Keratinocyte (primary cell): ENCODE results near the gene SERGEF. TPM values are rescaled to one million over a fixed set of nuclear protein-coding genes. Genes with fewer than 3 reads are reported as not detected.

ENCODE experiments used
- DNase-seq: peaks from one replicate; pipeline ENCODE4 v3.0.0-alpha.2; 2011; ENCODE audit warnings: low read depth, missing footprints, low spot score
- FAIRE-seq: peaks from 2 replicates; lab custom pipeline; 2011; peaks lifted over from hg19 to GRCh38; lab: Jason Lieb, UNC
- H2AFZ ChIP-seq: 2 replicates; pipeline ENCODE4 v1.6.0; 2012; ENCODE audit warnings: low read length, control low read depth, inconsistent platforms; ENCODE audit not compliant: control insufficient read depth
- H3K27ac ChIP-seq: 2 replicates; pipeline ENCODE4 v1.5.1; 2011; ENCODE audit warnings: low read length; ENCODE audit not compliant: control insufficient read depth, insufficient read depth
- H3K27me3 ChIP-seq: 3 replicates; pipeline ENCODE4 v1.6.0; 2011; ENCODE audit warnings: low read length; ENCODE audit not compliant: control insufficient read depth, insufficient read depth; ENCODE audit errors: extremely low read depth
- H3K36me3 ChIP-seq, 2 experiments: 2 replicates in 1 of 2; 3 replicates in 1 of 2; pipeline ENCODE4 v1.5.1; 2011; ENCODE audit warnings: low read length in 2 of 2, mild to moderate bottlenecking in 1 of 2; ENCODE audit not compliant: control insufficient read depth in 2 of 2, insufficient read depth in 2 of 2; ENCODE audit errors: extremely low read depth in 1 of 2
- H3K4me1 ChIP-seq: 3 replicates; pipeline ENCODE4 v1.5.1; 2011; ENCODE audit warnings: low read length; ENCODE audit not compliant: control insufficient read depth, insufficient read depth; ENCODE audit errors: extremely low read depth
- H3K4me2 ChIP-seq: 3 replicates; pipeline ENCODE4 v1.6.0; 2011; ENCODE audit warnings: low read depth, low read length; ENCODE audit not compliant: control insufficient read depth, insufficient read depth; ENCODE audit errors: extremely low read depth
- H3K4me3 ChIP-seq, 3 experiments: fragments of 200-600 bp in 1 of 3; sonication (generic) in 1 of 3; 2 replicates in 2 of 3; 3 replicates in 1 of 3; pipeline ENCODE4 v1.5.1; 2011 to 2016; ENCODE audit warnings: low read length in 3 of 3, mild to moderate bottlenecking in 3 of 3, control low read depth in 2 of 3, inconsistent platforms in 1 of 3, low read depth in 1 of 3, mixed read lengths in 1 of 3, mixed run types in 1 of 3, moderate library complexity in 1 of 3; ENCODE audit not compliant: control insufficient read depth in 2 of 3, insufficient read depth in 2 of 3; ENCODE audit errors: extremely low read depth in 1 of 3
- H3K79me2 ChIP-seq: 2 replicates; pipeline ENCODE4 v1.6.0; 2012; ENCODE audit warnings: low read length; ENCODE audit not compliant: control insufficient read depth, insufficient read depth
- H3K9ac ChIP-seq: 3 replicates; pipeline ENCODE4 v1.6.0; 2011; ENCODE audit warnings: low read length; ENCODE audit not compliant: control insufficient read depth, insufficient read depth; ENCODE audit errors: extremely low read depth
- H3K9me1 ChIP-seq: 3 replicates; pipeline ENCODE4 v1.6.0; 2011; ENCODE audit warnings: low read length; ENCODE audit not compliant: control insufficient read depth, insufficient read depth; ENCODE audit errors: extremely low read depth
- H3K9me3 ChIP-seq: 2 replicates; pipeline ENCODE4 v1.5.1; 2012; ENCODE audit warnings: low read depth, low read length; ENCODE audit not compliant: control insufficient read depth
- H4K20me1 ChIP-seq: 3 replicates; pipeline ENCODE4 v1.6.0; 2011; ENCODE audit warnings: low read length; ENCODE audit not compliant: control insufficient read depth, insufficient read depth; ENCODE audit errors: extremely low read depth
- EZH2 ChIP-seq: IDR thresholded peaks from one replicate; pipeline ENCODE4 v1.6.1; 2012; ENCODE audit warnings: inconsistent platforms, mild to moderate bottlenecking, low read length, moderate library complexity
- dilution Hi-C: fragments of 300-500 bp; cut with MboI; formaldehyde crosslinking; loops from one replicate; pipeline ENCODE4 v1.7.0; 2020; ENCODE audit warnings: low sequenced_read_pairs; ENCODE audit not compliant: extremely low pct_ligation_motif_present
- polyA plus RNA-seq, 5 experiments: library from polyadenylated mRNA; depleted of rRNA in 3 of 5; stranded (reverse) in 3 of 5; stranded (forward) in 1 of 5; unstranded in 1 of 5; fragments of >200 nt; gene quantifications; 1 replicate in 1 of 5; 2 replicates in 3 of 5; 3 replicates in 1 of 5; pipeline versions ENCODE4 v1.2.1 to v1.2.3, GENCODE V29; 2011 to 2012; ENCODE audit warnings: missing spikeins in 2 of 5, low read depth in 1 of 5, low replicate concordance in 1 of 5
- TF ChIP-seq, protein P1 (sequence below), 3 experiments: IDR thresholded peaks in 1 of 3; conservative IDR thresholded peaks in 1 of 3; optimal IDR thresholded peaks in 1 of 3; 2 replicates in 2 of 3; 3 replicates in 1 of 3; pipeline versions ENCODE3 to v1.5.1; 2011; ENCODE audit warnings: low read length in 3 of 3, mild to moderate bottlenecking in 3 of 3, moderate library complexity in 2 of 3, control low read depth in 1 of 3, inconsistent platforms in 1 of 3; ENCODE audit not compliant: insufficient read depth in 2 of 3; ENCODE audit errors: extremely low read depth in 1 of 3

Gene SERGEF
- polyA plus RNA-seq, 1 donor (not counting 4 experiments of a cell fraction or from before 2014, with no cell fraction given), result 15.6 TPM

DNA sequence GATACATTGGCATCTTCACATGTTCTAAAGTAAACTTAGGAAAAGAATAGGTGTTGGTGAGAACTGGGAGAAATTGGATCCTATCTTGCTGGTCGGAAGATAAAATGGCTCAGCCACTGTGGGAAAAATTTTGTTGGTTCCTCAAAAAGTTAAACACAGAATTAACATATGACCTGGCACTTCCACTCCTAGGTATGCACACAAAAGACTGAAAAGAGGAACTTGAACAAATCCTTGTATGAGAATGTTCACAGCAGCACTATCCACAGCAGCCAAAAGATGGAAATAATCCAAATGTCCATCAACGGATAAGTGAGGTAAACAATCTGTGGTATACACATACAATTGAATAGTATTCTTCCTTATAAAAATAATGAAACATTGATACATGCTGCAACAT is 38.0 kb upstream of the SERGEF start:
- dilution Hi-C loops, result no loop called here
- no peak for FAIRE-seq

DNA sequence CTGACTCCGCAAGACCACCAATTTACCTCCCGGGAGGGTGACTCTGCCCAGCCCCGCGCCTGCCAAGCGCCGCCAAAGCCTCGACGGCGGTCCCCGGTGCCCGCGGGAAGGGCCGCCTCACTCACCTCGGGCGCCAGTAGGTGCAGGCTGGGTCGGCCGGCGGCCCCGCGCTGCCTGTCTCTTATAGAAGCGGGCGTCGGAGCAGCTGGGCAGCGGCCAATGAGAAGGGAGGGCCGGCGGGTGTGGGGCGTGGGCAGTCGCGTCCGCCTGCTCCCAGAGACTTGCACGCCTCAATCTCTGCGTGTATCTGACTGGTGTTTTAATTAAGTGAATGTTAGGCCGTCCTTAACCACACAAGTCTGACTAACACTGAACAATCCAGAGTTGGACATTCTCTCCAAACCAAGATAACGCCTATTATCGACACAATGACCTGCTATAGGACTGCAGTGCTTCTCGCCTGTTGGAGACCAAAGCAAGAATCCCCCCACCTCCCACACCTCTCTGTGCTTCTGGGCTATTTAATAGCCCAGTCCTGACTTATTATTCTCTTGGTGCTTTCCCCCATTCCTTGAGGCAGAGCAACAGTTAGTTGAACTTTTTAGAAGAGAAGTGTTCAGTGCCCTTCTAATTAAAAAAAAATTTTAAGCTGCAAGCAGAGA is 33.4 kb upstream of the SERGEF start, which contains the start of gene TPH1:
Gene TPH1, minus strand, starts transcription at position 154 of the 662 bp plus-strand sequence. CDS start 5,507 bp downstream, outside the sequence.
- no peaks in the 10 kb centered on the region for H3K36me3 ChIP-seq
- peaks cover 26% of the 10 kb centered on the region for H3K27me3 ChIP-seq
- FAIRE-seq (peak; percentile 5), DNase-seq (no peak)
- H3K9ac ChIP-seq, result no peak within 1 kb of the TSS
- dilution Hi-C loops, result no loop called here
- H3K4me1 ChIP-seq, result no peaks in the 10 kb centered on the region
- H3K4me2 ChIP-seq, result peak within 1 kb of the TSS; percentile 61
- H3K9me3 ChIP-seq, result no peaks in the 10 kb centered on the region
- no peaks in the 10 kb centered on the region for H3K79me2 ChIP-seq
- no peak within 1 kb of the TSS for H3K27ac ChIP-seq
- peak within 1 kb of the TSS; percentile 24 for H2AFZ ChIP-seq
- no peaks in the 10 kb centered on the region for H3K9me1 ChIP-seq
- H4K20me1 ChIP-seq, result no peaks in the 10 kb centered on the region
- H3K4me3 ChIP-seq, result no peak within 1 kb of the TSS
- TF ChIP-seq, protein P1, sequence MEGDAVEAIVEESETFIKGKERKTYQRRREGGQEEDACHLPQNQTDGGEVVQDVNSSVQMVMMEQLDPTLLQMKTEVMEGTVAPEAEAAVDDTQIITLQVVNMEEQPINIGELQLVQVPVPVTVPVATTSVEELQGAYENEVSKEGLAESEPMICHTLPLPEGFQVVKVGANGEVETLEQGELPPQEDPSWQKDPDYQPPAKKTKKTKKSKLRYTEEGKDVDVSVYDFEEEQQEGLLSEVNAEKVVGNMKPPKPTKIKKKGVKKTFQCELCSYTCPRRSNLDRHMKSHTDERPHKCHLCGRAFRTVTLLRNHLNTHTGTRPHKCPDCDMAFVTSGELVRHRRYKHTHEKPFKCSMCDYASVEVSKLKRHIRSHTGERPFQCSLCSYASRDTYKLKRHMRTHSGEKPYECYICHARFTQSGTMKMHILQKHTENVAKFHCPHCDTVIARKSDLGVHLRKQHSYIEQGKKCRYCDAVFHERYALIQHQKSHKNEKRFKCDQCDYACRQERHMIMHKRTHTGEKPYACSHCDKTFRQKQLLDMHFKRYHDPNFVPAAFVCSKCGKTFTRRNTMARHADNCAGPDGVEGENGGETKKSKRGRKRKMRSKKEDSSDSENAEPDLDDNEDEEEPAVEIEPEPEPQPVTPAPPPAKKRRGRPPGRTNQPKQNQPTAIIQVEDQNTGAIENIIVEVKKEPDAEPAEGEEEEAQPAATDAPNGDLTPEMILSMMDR (optimal IDR thresholded peaks at IDR 0.05 in 1 of 3, IDR thresholded peaks at IDR 0.05 in 1 of 3, conservative IDR thresholded peaks at IDR 0.05 in 1 of 3; ENCODE audit: extremely low read depth in 1 of 3, insufficient read depth in 2 of 3, low read length in 3 of 3), result no peak
- peak; percentile 86 for TF ChIP-seq EZH2

More for the DNA sequence above, 38.0 kb upstream of the SERGEF start:
- no peak overlapping the region for H3K9ac ChIP-seq
- no peak overlapping the region for H2AFZ ChIP-seq
- no peak for DNase-seq
- H3K4me2 ChIP-seq, result no peak overlapping the region
- no peak overlapping the region for H3K4me3 ChIP-seq
- no peaks in the 10 kb centered on the region for H3K9me3 ChIP-seq
- no peaks in the 10 kb centered on the region for H3K4me1 ChIP-seq
- peaks cover 16% of the 10 kb centered on the region for H3K27me3 ChIP-seq
- H3K9me1 ChIP-seq, result no peaks in the 10 kb centered on the region
- no peaks in the 10 kb centered on the region for H3K36me3 ChIP-seq
- TF ChIP-seq, protein P1 (optimal IDR thresholded peaks at IDR 0.05 in 1 of 3, IDR thresholded peaks at IDR 0.05 in 1 of 3, conservative IDR thresholded peaks at IDR 0.05 in 1 of 3; ENCODE audit: extremely low read depth in 1 of 3, insufficient read depth in 2 of 3, low read length in 3 of 3), result no peak
- no peak for TF ChIP-seq EZH2
- H3K79me2 ChIP-seq, result no peaks in the 10 kb centered on the region
- no peaks in the 10 kb centered on the region for H4K20me1 ChIP-seq
- no peak overlapping the region for H3K27ac ChIP-seq
